GM18505 (cell line): ENCODE results near the gene DUOXA2.

Experiments used
- ATAC-seq: cut with Tn5 transposase; IDR thresholded peaks from one replicate; pipeline ENCODE4 v1.9.1; 2021; ENCODE audit not compliant: unreplicated experiment
- POLR2A ChIP-seq: IDR thresholded peaks from 4 replicates; pipeline ENCODE4 v1.6.1; 2011; ENCODE audit warnings: borderline replicate concordance; ENCODE audit not compliant: insufficient read depth, insufficient read length; ENCODE audit errors: extremely low read depth

DUOXA2 gene

GRCh38 chr15:45107941-45108630 is 6.0 kb upstream of the DUOXA2 start:
- no peak for ATAC-seq
- TF ChIP-seq POLR2A: no peak

GRCh38 chr15:45110256-45110820 is 3.8 kb upstream of the DUOXA2 start:
- no peak for ATAC-seq
- TF ChIP-seq POLR2A: no peak

GRCh38 chr15:45111390-45112142 is 2.6 kb upstream of the DUOXA2 start:
- ATAC-seq: no peak

GRCh38 chr15:45112143-45112590 is 2.0 kb upstream of the DUOXA2 start:
- no peak for TF ChIP-seq POLR2A
- ATAC-seq: no peak

More at GRCh38 chr15:45111390-45112142, 2.6 kb upstream of the DUOXA2 start:
- TF ChIP-seq POLR2A: no peak

GRCh38 chr15:45112591-45113379 is 1.3 kb upstream of the DUOXA2 start:
- ATAC-seq: no peak
- TF ChIP-seq POLR2A: no peak

- ATAC-seq: no peak
- TF ChIP-seq POLR2A: no peak
Measured at GRCh38 chr15:45113380-45113990, 641 bp upstream of the DUOXA2 start.

GRCh38 chr15:45114751-45115085 is 592 bp downstream of the DUOXA2 start:
- no peak for ATAC-seq
- TF ChIP-seq POLR2A: no peak

GRCh38 chr15:45115312-45115820 is 1.2 kb downstream of the DUOXA2 start:
- no peak for TF ChIP-seq POLR2A
- ATAC-seq: no peak

GRCh38 chr15:45116006-45116481 is 1.9 kb downstream of the DUOXA2 start:
- TF ChIP-seq POLR2A: no peak
- ATAC-seq: no peak

- TF ChIP-seq POLR2A: no peak
- ATAC-seq: no peak
Measured at GRCh38 chr15:45116482-45117307, 2.6 kb downstream of the DUOXA2 start.

GRCh38 chr15:45117308-45118130 is 3.4 kb downstream of the DUOXA2 start:
- ATAC-seq: peak; percentile 10

More at GRCh38 chr15:45117308-45118130, 3.4 kb downstream of the DUOXA2 start:
- no peak for TF ChIP-seq POLR2A
